ENCODE measurements around the gene PTPRE. TPM values are rescaled to one million over a fixed set of nuclear protein-coding genes. Genes with fewer than 3 reads are reported as not detected.

PTPRE gene
- total and polyA plus RNA-seq, 2 of the 4 experiments (the other 2 are of a cell fraction): 0.34 to 0.54 TPM

DNA sequence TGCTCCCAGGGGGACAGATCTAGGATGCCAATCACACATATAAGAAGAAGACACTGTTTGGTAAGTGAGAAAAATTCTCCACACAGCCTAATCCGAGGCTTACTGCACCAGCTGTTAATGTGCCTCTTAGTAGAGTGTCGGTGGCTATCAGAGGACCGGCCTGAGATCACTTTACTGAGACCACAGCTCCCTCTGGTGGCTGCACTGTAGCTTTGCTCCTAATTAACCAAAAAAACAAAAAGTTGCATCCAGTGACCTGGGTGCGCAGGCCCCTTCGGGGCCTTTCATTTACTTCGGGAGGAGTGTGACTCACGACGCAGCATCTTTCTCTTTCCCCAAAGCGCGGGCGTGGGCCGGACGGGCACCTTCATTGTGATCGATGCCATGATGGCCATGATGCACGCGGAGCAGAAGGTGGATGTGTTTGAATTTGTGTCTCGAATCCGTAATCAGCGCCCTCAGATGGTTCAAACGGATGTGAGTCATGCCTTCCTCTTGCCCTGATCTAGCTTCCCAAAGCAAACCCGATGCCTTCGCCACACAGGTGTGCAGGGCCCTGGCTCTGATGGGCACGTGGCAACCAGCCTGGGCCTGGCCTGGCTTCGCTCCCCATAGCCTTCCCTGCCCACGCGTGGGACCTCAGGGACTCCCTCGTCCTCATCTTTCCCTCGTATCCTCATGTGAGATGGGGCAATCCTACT, 162.6 kb downstream of the PTPRE start:
- Histone ChIP-seq H3K56ac (ENCODE audit: extremely low read depth, insufficient read depth, low read length) (no peak overlapping the region), H2BK20ac (ENCODE audit: low read depth, low read length) (no peak overlapping the region), H2AFZ (replicated peaks; ENCODE audit: low read length, poor library complexity) (peak overlapping the region; percentile 80), H3K23ac (ENCODE audit: low read depth, low read length) (no peak overlapping the region), H3K4ac (ENCODE audit: low read depth, low read length) (no peak overlapping the region), H3K36me3 (ENCODE audit: control insufficient read depth, insufficient read depth, low read length) (no peaks in the 10 kb centered on the region), H4K8ac (ENCODE audit: low read depth in 2 of 2, low read length in 2 of 2) (no peak overlapping the region), H3K79me1 (ENCODE audit: low read depth in 1 of 2, low read length in 2 of 2) (no peaks in the 10 kb centered on the region), H2BK120ac (ENCODE audit: low read depth, low read length) (no peak overlapping the region), H3K9me1 (ENCODE audit: insufficient read depth, low read length) (no peaks in the 10 kb centered on the region), H2AK5ac (ENCODE audit: low read depth, low read length) (no peak overlapping the region; the same call in 1 of the 2 replicates), H4K91ac (ENCODE audit: insufficient read depth, low read depth, low read length) (no peak overlapping the region), H3K9ac (ENCODE audit: low read depth, low read length) (no peak overlapping the region), H4K5ac (ENCODE audit: low read depth, low read length) (no peak overlapping the region), H3K4me1 (ENCODE audit: control insufficient read depth, insufficient read depth, low read length) (peaks cover 3% of the 10 kb centered on the region), H2BK5ac (ENCODE audit: low read depth, low read length, poor library complexity, severe bottlenecking) (no peak overlapping the region), H4K20me1 (ENCODE audit: insufficient read depth, low read length) (no peaks in the 10 kb centered on the region), H3K27ac (ENCODE audit: insufficient read depth, low read length) (no peak overlapping the region), H3K4me2 (ENCODE audit: low read depth, low read length) (no peak overlapping the region), H3K27me3 (ENCODE audit: control insufficient read depth, insufficient read depth, low read length) (no peaks in the 10 kb centered on the region; the same call in 1 of the 2 replicates), H2BK15ac (ENCODE audit: low read depth, low read length) (no peak overlapping the region), H2AK9ac (replicated peaks; ENCODE audit: low read depth, low read length, poor library complexity) (peak overlapping the region; percentile 23), H3K4me3 (ENCODE audit: insufficient read depth, low read depth, low read length) (no peak overlapping the region), H3K14ac (replicated peaks; ENCODE audit: low read depth, low read length) (no peak overlapping the region), H3K9me3 (ENCODE audit: control insufficient read depth, insufficient read depth, low read length) (no peaks in the 10 kb centered on the region), H3K18ac (ENCODE audit: low read depth, low read length) (no peak overlapping the region)
- intact Hi-C loops (cut with micrococcal nuclease) (loop anchor here (1.0 to 2.0 kb wide), 3 partner anchors 34 to 162 kb away; partner anchors contain the start of gene PTPRE), in situ Hi-C loops (cut with MboI; ENCODE audit: low sequenced_read_pairs) (loop anchor here (5.0 kb wide), 1 partner anchor 83 kb away; no protein-coding TSS in a partner anchor), dilution Hi-C loops (cut with HindIII; ENCODE audit: low sequenced_read_pairs, unreplicated experiment) (no loop called here)
- TF ChIP-seq, protein P1, sequence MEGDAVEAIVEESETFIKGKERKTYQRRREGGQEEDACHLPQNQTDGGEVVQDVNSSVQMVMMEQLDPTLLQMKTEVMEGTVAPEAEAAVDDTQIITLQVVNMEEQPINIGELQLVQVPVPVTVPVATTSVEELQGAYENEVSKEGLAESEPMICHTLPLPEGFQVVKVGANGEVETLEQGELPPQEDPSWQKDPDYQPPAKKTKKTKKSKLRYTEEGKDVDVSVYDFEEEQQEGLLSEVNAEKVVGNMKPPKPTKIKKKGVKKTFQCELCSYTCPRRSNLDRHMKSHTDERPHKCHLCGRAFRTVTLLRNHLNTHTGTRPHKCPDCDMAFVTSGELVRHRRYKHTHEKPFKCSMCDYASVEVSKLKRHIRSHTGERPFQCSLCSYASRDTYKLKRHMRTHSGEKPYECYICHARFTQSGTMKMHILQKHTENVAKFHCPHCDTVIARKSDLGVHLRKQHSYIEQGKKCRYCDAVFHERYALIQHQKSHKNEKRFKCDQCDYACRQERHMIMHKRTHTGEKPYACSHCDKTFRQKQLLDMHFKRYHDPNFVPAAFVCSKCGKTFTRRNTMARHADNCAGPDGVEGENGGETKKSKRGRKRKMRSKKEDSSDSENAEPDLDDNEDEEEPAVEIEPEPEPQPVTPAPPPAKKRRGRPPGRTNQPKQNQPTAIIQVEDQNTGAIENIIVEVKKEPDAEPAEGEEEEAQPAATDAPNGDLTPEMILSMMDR (conservative IDR thresholded peaks at IDR 0.05; ENCODE audit: low read depth, low read length): peak; percentile 89
- no peak for TF ChIP-seq RCOR1 (IDR thresholded peaks at IDR 0.05; ENCODE audit: insufficient replicate concordance, low read length)
- no peak for TF ChIP-seq MAFK (IDR thresholded peaks at IDR 0.05; ENCODE audit: low read depth, low read length)
- no peak for TF ChIP-seq POLR2A (IDR thresholded peaks at IDR 0.05; ENCODE audit: low read depth, low read length)
- TF ChIP-seq MAZ (IDR thresholded peaks at IDR 0.05; ENCODE audit: borderline replicate concordance, low read depth, low read length): no peak
- no peak for TF ChIP-seq BHLHE40 (IDR thresholded peaks at IDR 0.05; ENCODE audit: low read depth, low read length)
- TF ChIP-seq SMC3 (IDR thresholded peaks at IDR 0.05; ENCODE audit: low read depth, low read length): peak; percentile 72
- TF ChIP-seq RFX5 (IDR thresholded peaks at IDR 0.05; ENCODE audit: low read depth, low read length): no peak
- TF ChIP-seq CEBPB (IDR thresholded peaks at IDR 0.05; ENCODE audit: low read depth, low read length): no peak
- no peak for TF ChIP-seq CHD1 (IDR thresholded peaks at IDR 0.05; ENCODE audit: low read depth, low read length)
- no peak for TF ChIP-seq NFE2L2 (IDR thresholded peaks at IDR 0.05; ENCODE audit: low read depth, low read length)
- peak; percentile 81 for TF ChIP-seq RAD21 (IDR thresholded peaks at IDR 0.05; ENCODE audit: low read length)
- ChIA-PET CTCF (interaction anchor here (0.6 to 1.6 kb wide), 12 partner anchors 9 to 1244 kb away, joined by 3 to 17 read pairs (median 4); no protein-coding TSS in a partner anchor), POLR2A (ENCODE audit: unreplicated experiment) (no interaction called here)
- BruUV-seq (replicated peaks): no TSS peak
- peak; percentile 89 for ATAC-seq (ENCODE audit: low read depth)
- WGBS, 2 experiments (ENCODE audit: extremely low coverage in 2 of 2, insufficient read length in 1 of 2): 75% methylated on average over 13 of the region's 28 CpGs; no CpG with 5 or more reads in 1 of the 2 experiments
- peak; percentile 66 for DNase-seq
